ENCODE results near the gene ZIC2. TPM values are rescaled to one million over a fixed set of nuclear protein-coding genes. Genes with fewer than 3 reads are reported as not detected.
A peak's percentile ranks its signal among the peaks of the same experiment; 100 is the strongest.

Gene ZIC2
- total and polyA plus RNA-seq, 4 donors = 0.18 TPM; not detected in 3

DNA sequence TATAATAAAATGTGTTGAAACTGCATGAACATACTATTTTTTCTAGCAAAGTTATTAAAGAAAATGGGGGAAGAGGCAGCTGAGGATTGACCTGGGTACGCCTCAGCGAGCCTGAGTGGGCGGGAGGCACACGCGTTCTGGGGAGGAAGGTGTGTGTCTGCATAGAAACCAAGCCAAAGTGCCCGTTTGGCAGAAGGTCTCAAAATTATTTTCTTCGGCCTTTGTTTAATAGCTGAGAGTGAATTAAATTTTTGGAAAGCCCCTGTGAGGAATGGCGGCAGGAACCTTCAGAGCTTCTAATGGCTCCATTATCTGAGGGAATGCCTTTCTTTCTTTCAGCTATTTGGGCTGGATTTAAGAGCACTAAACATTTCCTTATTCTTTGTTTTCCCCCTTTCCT is 5.2 kb downstream of the ZIC2 start:
- Histone ChIP-seq H3K27ac (ENCODE audit: low read depth in 1 of 2, low read length in 2 of 2) (no peak overlapping the region), H3K4me3 (ENCODE audit: low read length in 2 of 2) (no peak overlapping the region), H3K36me3 (ENCODE audit: control insufficient read depth in 1 of 2, insufficient read depth in 2 of 2, low read length in 1 of 2) (no peaks in the 10 kb centered on the region), H3K4me1 (ENCODE audit: control insufficient read depth in 1 of 2, insufficient read depth in 2 of 2, low read length in 2 of 2) (no peaks in the 10 kb centered on the region), H3K27me3 (ENCODE audit: control insufficient read depth in 1 of 2, insufficient read depth in 2 of 2, low read length in 1 of 2) (no peaks in the 10 kb centered on the region), H3K9me3 (ENCODE audit: control insufficient read depth, low read length) (no peaks in the 10 kb centered on the region)
- no peak for ATAC-seq (ENCODE audit: low FRiP score)
- 46 to 47% methylated on average over 8 of the region's 8 CpGs for WGBS, 2 donors
- no peak for DNase-seq
- intact Hi-C loops (cut with DNase I) = no loop called here

DNA sequence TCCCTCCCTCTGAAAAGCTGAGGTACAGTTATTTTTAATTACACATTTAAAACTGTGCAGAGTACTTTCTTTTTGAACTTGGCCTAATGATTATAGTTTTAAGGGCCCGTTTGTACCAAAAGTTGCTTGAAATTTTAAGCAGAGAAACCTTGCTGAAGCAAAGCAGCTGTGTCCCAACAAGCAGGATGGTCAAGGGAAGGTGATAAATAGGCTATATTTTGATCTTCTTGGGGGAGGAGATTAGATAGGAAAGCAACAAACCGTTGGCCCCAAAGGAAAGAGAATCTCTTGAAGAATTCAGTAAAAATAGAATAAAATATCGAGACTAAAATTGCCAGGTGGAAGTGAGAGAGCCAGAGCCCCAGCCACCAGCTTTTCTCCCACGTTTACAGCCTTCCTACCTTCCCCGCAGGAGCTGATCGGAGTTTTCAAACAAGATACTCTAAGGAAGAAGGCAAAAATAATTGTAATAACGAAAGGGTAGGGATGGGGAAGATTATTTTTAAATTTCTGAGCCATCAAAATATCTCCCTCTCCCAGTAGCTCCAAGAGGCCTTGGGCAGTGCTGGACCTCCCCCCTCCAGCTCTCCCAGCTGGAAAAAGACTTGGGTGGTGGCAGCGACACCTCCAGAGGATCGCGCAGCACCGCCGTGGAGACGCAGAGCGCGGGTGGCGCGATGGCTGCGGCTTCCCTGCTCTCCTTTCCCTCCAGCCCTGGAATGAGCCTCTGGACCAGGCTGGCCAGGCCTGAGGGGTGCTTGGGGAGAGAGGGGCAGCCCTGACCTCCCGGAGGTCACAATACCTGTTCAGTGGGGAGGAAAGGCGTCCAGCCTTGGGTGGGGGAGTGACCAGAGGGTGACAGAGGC is 5.8 kb downstream of the ZIC2 start:
- no peaks in the 10 kb centered on the region for H3K27me3 ChIP-seq (ENCODE audit: control insufficient read depth in 1 of 2, insufficient read depth in 2 of 2, low read length in 1 of 2)
- no peak overlapping the region for H3K27ac ChIP-seq (ENCODE audit: low read depth in 1 of 2, low read length in 2 of 2)
- H3K4me3 ChIP-seq (ENCODE audit: low read length in 2 of 2) = no peak overlapping the region
- WGBS, 2 donors = 23 to 29% methylated on average over 20 of the region's 20 CpGs
- ATAC-seq (ENCODE audit: low FRiP score) = no peak
- intact Hi-C loops (cut with DNase I) = no loop called here
- no peaks in the 10 kb centered on the region for H3K9me3 ChIP-seq (ENCODE audit: control insufficient read depth, low read length)
- H3K36me3 ChIP-seq (ENCODE audit: control insufficient read depth in 1 of 2, insufficient read depth in 2 of 2, low read length in 1 of 2) = no peaks in the 10 kb centered on the region
- no peaks in the 10 kb centered on the region for H3K4me1 ChIP-seq (ENCODE audit: control insufficient read depth in 1 of 2, insufficient read depth in 2 of 2, low read length in 2 of 2)
- peak in 1 of 2 donors; percentile 66 for DNase-seq

DNA sequence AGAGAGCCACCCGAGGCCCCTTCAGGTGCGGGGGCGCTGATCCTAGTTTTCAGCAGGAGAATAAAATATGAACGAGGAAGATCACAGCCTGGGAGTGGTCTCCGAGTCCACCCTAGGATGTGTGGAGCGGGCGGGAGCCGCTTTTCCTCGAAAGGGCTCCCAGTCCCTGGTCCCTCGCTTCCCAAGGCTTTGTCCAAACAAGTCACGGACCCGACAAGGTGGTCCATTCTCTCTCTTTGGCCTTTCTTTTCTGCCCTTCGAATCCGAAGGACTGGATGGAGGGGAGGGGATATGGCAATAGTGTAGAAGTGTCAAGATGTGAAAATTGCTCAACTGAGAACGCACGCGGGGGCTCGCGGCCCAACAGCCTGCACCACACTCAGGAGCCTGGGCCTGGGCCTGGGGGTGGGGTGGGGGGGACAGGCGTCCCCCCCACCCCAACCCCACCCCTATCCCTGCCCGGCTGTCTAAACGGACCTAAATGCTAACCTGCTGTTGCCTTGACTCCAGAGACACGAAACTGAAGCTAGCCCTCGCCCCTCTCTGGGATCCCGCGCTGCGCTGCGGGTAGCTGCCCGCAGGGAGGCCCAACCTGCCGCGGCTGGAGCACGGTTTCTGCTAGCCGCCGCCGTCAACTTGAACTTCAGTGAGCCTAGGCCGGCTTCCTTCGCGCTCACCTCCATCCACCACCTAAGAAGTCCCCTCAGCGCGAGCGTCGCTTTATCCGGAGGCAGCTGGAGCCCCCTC is 7.1 kb downstream of the ZIC2 start:
- H3K9me3 ChIP-seq (ENCODE audit: control insufficient read depth, low read length) = no peaks in the 10 kb centered on the region
- no peaks in the 10 kb centered on the region for H3K4me1 ChIP-seq (ENCODE audit: control insufficient read depth in 1 of 2, insufficient read depth in 2 of 2, low read length in 2 of 2)
- no peak overlapping the region for H3K27ac ChIP-seq (ENCODE audit: low read depth in 1 of 2, low read length in 2 of 2)
- 15 to 17% methylated on average over 41 to 43 of the region's 43 CpGs for WGBS, 2 donors
- intact Hi-C loops (cut with DNase I) = no loop called here
- DNase-seq = peak in 1 of 2 donors; percentile 48
- ATAC-seq (ENCODE audit: low FRiP score) = no peak
- no peaks in the 10 kb centered on the region for H3K27me3 ChIP-seq (ENCODE audit: control insufficient read depth in 1 of 2, insufficient read depth in 2 of 2, low read length in 1 of 2)
- H3K4me3 ChIP-seq (ENCODE audit: low read length in 2 of 2) = no peak overlapping the region
- H3K36me3 ChIP-seq (ENCODE audit: control insufficient read depth in 1 of 2, insufficient read depth in 2 of 2, low read length in 1 of 2) = no peaks in the 10 kb centered on the region

DNA sequence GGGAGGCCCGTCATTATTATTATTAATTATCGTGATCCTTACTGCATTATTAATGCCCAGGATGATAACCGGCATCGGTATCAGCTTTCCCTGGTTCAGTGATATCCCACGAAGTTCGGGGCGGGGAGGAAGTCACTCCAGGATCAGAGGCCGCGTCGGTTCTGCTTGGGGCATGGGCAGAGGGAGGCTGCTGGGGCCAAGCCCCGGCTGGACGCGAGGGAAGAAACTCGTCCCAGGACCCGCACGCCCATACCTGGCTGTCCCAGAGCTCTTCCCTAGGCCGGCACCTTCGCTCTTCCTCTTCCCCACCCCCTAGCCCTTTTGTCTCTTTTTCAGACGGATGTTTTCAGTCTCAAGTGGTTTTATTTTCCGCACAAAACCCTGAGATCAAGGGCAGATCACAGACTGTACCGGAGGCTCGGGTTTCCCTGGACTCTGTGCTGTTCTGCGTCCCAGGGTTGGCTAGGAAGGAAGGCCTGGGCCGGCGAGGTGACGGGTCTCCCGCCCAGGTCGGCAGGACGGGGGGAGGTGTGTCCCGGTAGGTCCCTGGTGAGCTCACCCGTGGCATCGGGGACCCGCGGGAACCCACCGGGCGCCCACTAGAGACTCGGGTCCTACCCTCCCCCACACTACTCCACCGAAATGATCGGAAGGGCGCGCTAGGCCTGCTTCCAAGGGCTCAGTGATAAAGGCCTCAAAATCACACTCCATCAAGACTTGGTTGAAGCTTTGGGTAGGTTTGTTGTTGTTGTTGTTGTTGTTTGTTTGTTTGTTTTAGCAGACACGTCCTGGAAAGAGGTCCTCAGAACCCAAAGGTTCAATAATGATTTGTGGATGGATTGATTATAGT is 7.9 kb downstream of the ZIC2 start:
- no peak for ATAC-seq (ENCODE audit: low FRiP score)
- H3K9me3 ChIP-seq (ENCODE audit: control insufficient read depth, low read length) = no peaks in the 10 kb centered on the region

DNA sequence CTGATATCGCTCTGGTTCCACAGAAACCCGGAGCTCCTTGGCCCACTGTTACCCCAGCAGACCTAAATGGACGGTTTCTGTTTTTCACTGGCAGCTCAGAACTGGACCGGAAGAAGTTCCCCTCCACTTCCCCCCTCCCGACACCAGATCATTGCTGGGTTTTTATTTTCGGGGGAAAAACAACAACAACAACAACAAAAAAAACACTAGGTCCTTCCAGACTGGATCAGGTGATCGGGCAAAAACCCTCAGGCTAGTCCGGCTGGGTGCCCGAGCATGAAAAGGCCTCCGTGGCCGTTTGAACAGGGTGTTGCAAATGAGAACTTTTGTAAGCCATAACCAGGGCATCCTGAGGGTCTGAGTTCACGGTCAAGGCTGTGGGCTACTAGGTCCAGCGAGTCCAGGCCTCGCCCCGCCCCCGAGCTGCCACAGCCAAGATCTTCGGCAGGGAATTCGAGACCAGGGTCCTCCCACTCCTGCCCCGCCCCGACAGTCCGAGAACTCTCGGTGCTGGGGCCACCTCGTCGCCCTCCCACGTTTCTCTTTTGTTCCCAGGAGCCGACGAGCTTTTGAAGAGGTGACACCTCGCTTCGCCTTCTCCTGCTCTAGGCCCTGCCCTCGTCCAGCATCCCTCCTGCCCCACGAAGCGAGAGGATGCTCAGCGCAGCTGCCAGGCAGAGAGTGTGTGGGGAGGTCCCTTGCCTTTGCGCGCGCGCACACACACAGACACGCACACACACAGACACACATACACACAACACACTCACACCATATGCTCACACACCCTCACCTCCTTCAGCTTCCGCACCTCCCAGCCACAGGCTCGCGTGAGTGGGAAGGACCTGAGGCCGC is 8.8 kb downstream of the ZIC2 start:
- intact Hi-C loops (cut with DNase I) = no loop called here
- no peaks in the 10 kb centered on the region for H3K36me3 ChIP-seq (ENCODE audit: control insufficient read depth in 1 of 2, insufficient read depth in 2 of 2, low read length in 1 of 2)
- H3K4me3 ChIP-seq (ENCODE audit: low read length in 2 of 2) = no peak overlapping the region
- DNase-seq (peak in 1 of 2 donors; percentile 56), ATAC-seq (ENCODE audit: low FRiP score) (peak; percentile 13)
- H3K9me3 ChIP-seq (ENCODE audit: control insufficient read depth, low read length) = no peaks in the 10 kb centered on the region
- 13 to 14% methylated on average over 42 of the region's 42 CpGs for WGBS, 2 donors
- H3K4me1 ChIP-seq (ENCODE audit: control insufficient read depth in 1 of 2, insufficient read depth in 2 of 2, low read length in 2 of 2) = no peaks in the 10 kb centered on the region
- no peak overlapping the region for H3K27ac ChIP-seq (ENCODE audit: low read depth in 1 of 2, low read length in 2 of 2)
- no peaks in the 10 kb centered on the region for H3K27me3 ChIP-seq (ENCODE audit: control insufficient read depth in 1 of 2, insufficient read depth in 2 of 2, low read length in 1 of 2)

More for the DNA sequence above, 7.9 kb downstream of the ZIC2 start:
- Histone ChIP-seq H3K36me3 (ENCODE audit: control insufficient read depth in 1 of 2, insufficient read depth in 2 of 2, low read length in 1 of 2) (no peaks in the 10 kb centered on the region), H3K4me3 (ENCODE audit: low read length in 2 of 2) (no peak overlapping the region), H3K4me1 (ENCODE audit: control insufficient read depth in 1 of 2, insufficient read depth in 2 of 2, low read length in 2 of 2) (no peaks in the 10 kb centered on the region), H3K27ac (ENCODE audit: low read depth in 1 of 2, low read length in 2 of 2) (no peak overlapping the region), H3K27me3 (ENCODE audit: control insufficient read depth in 1 of 2, insufficient read depth in 2 of 2, low read length in 1 of 2) (no peaks in the 10 kb centered on the region)
- intact Hi-C loops (cut with DNase I) = no loop called here
- WGBS, 2 donors = 14 to 15% methylated on average over 39 to 42 of the region's 42 CpGs
- DNase-seq = peak in 1 of 2 donors; percentile 70

DNA sequence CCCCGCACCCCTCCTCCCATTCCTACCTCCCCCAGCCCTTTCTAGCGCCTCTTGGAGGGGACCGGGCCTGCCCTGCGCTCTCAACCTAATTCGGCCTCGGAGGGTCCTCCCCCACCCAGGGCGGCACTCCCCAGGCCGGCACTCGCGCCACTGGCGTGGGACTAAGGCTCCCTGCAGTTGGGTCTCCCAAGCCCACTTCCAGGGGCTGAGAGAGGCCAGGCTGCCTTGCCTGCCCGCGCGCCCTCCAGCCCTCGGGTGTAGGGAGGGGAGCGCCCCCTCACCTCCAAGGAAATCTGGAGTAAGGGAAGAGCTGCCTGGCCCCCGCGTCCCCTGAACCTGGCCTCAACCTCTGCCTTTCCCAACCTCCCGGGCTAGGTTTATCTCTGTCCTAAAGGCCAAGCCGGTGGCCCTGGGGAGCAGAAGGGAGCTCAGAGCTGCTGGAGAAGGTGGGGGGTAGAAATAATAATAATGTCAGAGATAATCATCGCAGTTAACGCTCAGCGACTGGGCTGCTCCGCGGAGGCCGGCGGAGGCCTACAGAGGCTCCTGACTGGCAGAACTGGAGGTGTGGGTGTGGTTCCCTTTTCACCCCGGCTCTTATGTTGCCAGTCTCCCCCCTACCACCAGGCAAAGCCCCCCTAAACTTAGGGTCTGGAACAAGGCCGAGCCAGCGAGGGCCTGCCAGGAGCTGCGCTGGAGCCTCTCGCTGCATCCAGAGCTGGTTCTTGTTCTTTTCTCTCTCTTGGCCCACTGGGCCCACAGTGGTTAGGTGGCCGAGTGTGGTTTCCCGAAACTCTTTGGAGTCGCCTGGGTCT is 9.6 kb downstream of the ZIC2 start:
- ATAC-seq (ENCODE audit: low FRiP score) = peak; percentile 35
- intact Hi-C loops (cut with DNase I) = no loop called here

DNA sequence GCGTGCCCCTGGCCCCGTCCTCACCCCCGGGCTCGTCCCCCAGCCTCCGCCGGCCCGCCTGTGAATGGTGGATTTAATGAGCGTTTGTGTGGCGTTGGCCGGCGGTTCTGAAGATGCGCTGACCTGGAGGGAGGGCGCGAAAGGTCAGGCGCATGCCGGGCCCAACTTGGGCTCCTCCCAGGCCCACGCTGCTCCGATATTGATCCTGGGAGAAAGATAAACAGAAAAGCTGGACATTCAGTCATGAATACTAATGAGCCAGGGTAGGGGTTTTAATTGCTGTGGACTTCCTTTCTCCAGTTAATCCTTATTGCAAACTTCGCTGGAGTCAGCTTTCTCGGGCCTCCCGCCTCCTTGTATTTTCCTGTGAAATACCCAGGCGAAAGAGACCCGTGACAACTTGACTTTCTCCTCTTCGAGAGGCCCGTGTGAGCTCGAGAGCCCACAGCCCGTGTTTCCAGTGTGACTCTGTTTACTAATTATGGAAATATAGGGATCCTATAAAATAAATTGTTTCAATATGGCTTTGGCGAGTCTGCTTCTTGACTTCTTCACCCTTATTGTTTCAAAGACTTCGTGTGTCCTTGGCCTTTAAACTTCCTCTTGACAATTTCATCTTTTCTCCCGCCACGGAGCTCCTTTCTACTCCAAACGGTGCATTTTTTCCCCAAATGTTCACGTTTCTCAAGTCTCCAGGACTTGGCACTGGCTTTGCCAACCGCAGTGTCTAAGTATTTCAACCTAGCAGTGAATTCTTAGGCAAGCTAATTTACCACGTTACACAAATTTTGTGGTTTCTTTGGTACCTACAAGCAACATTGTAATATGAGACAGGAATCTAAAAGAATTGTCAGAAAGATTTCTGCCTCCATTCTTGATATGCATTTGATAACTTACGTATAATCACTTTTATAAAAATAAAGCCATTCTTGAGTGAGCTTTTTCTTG is 10.5 kb downstream of the ZIC2 start:
- no peaks in the 10 kb centered on the region for H3K4me1 ChIP-seq (ENCODE audit: control insufficient read depth in 1 of 2, insufficient read depth in 2 of 2, low read length in 2 of 2)
- no peak for DNase-seq
- WGBS, 2 donors = 18 to 20% methylated on average over 36 of the region's 36 CpGs
- intact Hi-C loops (cut with DNase I) = no loop called here
- H3K4me3 ChIP-seq (ENCODE audit: low read length in 2 of 2) = no peak overlapping the region
- no peaks in the 10 kb centered on the region for H3K36me3 ChIP-seq (ENCODE audit: control insufficient read depth in 1 of 2, insufficient read depth in 2 of 2, low read length in 1 of 2)
- no peak overlapping the region for H3K27ac ChIP-seq (ENCODE audit: low read depth in 1 of 2, low read length in 2 of 2)
- no peaks in the 10 kb centered on the region for H3K27me3 ChIP-seq (ENCODE audit: control insufficient read depth in 1 of 2, insufficient read depth in 2 of 2, low read length in 1 of 2)
- ATAC-seq (ENCODE audit: low FRiP score) = no peak
- no peaks in the 10 kb centered on the region for H3K9me3 ChIP-seq (ENCODE audit: control insufficient read depth, low read length)

More for the DNA sequence above, 9.6 kb downstream of the ZIC2 start:
- Histone ChIP-seq H3K4me3 (ENCODE audit: low read length in 2 of 2) (no peak overlapping the region), H3K4me1 (ENCODE audit: control insufficient read depth in 1 of 2, insufficient read depth in 2 of 2, low read length in 2 of 2) (no peaks in the 10 kb centered on the region), H3K36me3 (ENCODE audit: control insufficient read depth in 1 of 2, insufficient read depth in 2 of 2, low read length in 1 of 2) (no peaks in the 10 kb centered on the region), H3K27me3 (ENCODE audit: control insufficient read depth in 1 of 2, insufficient read depth in 2 of 2, low read length in 1 of 2) (no peaks in the 10 kb centered on the region), H3K9me3 (ENCODE audit: control insufficient read depth, low read length) (no peaks in the 10 kb centered on the region), H3K27ac (ENCODE audit: low read depth in 1 of 2, low read length in 2 of 2) (no peak overlapping the region)
- WGBS, 2 donors = 9 to 15% methylated on average over 34 to 35 of the region's 35 CpGs
- peak in 1 of 2 donors; percentile 59 for DNase-seq

Measured in aorta (tissue), 5 donors.